T follicular helper cell (primary cell): ENCODE measurements around the gene NHS.

Source experiments
- DNase-seq: peaks from one replicate; pipeline ENCODE4 v3.0.0-alpha.2; 2020; ENCODE audit warnings: low read depth

Gene NHS

DNA sequence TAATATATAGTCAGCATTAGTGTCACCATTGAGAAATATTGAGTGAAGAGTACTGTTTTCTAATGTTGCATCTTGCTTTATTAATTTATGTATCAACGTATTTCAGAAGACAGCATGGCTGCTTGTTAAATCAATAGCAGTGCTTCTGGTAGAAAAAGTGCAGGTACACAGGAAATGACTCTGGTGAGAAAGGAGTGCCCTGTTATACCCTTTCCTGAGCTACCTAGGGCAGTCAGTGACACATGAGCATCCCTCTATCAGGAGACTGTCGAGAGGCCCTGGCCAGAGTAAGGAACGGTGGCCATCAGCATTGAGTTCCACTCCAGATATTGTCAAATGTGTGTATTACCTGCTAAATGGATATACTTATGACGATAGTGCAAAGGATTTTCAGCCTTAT, 404.4 kb downstream of the NHS start:
- no peak for DNase-seq
